ENCODE data around the gene XYLT1. TPM values are rescaled to one million over a fixed set of nuclear protein-coding genes. Genes with fewer than 3 reads are reported as not detected.

XYLT1 gene
- total and polyA plus RNA-seq, 2 of the 13 experiments (the other 11 are each of a cell fraction or from before 2014, with no cell fraction given), result not detected

- no peak overlapping the region for H3K27ac ChIP-seq (ENCODE audit: extremely low read length, insufficient read depth, low read length)
- intact Hi-C loops (cut with micrococcal nuclease; ENCODE audit: unreplicated experiment) (no loop called here), in situ Hi-C loops (cut with HindIII; ENCODE audit: extremely low pct_ligation_motif_present, low pct_unique_long_range_greater_than_20kb) (no loop called here)
- H3K4me2 ChIP-seq (ENCODE audit: low read depth, low read length), result no peak overlapping the region
- no peaks in the 10 kb centered on the region for H4K20me1 ChIP-seq (ENCODE audit: insufficient read depth, low read length)
- H3K9ac ChIP-seq (ENCODE audit: insufficient read depth, low read depth, low read length), result no peak overlapping the region
- no peak for DNase-seq (ENCODE audit: low spot score)
- H3K79me2 ChIP-seq (ENCODE audit: insufficient read depth, low read length), result no peaks in the 10 kb centered on the region
- ChIA-PET CTCF (ENCODE audit: low intra/inter-chr PET ratio, low total read pairs) (no interaction called here), POLR2A (no interaction called here)
- no peak for TF ChIP-seq HHEX (CRISPR knock-in tag; IDR thresholded peaks at IDR 0.05)
- TF ChIP-seq HINFP (CRISPR knock-in tag; IDR thresholded peaks at IDR 0.05; ENCODE audit: low read depth), result no peak
- TF ChIP-seq, protein P1, sequence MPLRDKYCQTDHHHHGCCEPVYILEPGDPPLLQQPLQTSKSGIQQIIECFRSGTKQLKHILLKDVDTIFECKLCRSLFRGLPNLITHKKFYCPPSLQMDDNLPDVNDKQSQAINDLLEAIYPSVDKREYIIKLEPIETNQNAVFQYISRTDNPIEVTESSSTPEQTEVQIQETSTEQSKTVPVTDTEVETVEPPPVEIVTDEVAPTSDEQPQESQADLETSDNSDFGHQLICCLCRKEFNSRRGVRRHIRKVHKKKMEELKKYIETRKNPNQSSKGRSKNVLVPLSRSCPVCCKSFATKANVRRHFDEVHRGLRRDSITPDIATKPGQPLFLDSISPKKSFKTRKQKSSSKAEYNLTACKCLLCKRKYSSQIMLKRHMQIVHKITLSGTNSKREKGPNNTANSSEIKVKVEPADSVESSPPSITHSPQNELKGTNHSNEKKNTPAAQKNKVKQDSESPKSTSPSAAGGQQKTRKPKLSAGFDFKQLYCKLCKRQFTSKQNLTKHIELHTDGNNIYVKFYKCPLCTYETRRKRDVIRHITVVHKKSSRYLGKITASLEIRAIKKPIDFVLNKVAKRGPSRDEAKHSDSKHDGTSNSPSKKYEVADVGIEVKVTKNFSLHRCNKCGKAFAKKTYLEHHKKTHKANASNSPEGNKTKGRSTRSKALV (CRISPR knock-in tag; IDR thresholded peaks at IDR 0.05), result no peak
- no peak for TF ChIP-seq MEIS2 (CRISPR knock-in tag; IDR thresholded peaks at IDR 0.05)
- TF ChIP-seq JUN (CRISPR knock-in tag; IDR thresholded peaks at IDR 0.05), result no peak
- no TSS peak for BruUV-seq (replicated peaks)
- no peak for FAIRE-seq
- no peaks in the 10 kb centered on the region for H3K4me1 ChIP-seq (ENCODE audit: insufficient read depth, low read length)
- H3K27me3 ChIP-seq (ENCODE audit: control insufficient read depth in 1 of 2, insufficient read depth in 2 of 2, low read length in 2 of 2), result peaks cover 7 to 51% of the 10 kb centered on the region in 2 experiments
- H3K4me3 ChIP-seq (replicated peaks in 1 of 3; ENCODE audit: insufficient read depth in 1 of 3, low read depth in 2 of 3, low read length in 3 of 3), result no peak overlapping the region
- H3K9me3 ChIP-seq (ENCODE audit: low read length), result no peaks in the 10 kb centered on the region
- 4% methylated on average over 4 of the region's 4 CpGs for WGBS (ENCODE audit: low lambda C conversion rate)
- no peak for ATAC-seq
- H2AFZ ChIP-seq (ENCODE audit: low read length), result no peak overlapping the region
- no peaks in the 10 kb centered on the region for H3K36me3 ChIP-seq (replicated peaks in 1 of 2; ENCODE audit: control insufficient read depth in 1 of 2, insufficient read depth in 2 of 2, low read length in 2 of 2)
These were observed 83.5 kb downstream of the XYLT1 start for GRCh38 chr16:17387256-17387655.

GRCh38 chr16:17386229-17386628, 84.5 kb downstream of the XYLT1 start:
- intact Hi-C loops (cut with micrococcal nuclease; ENCODE audit: unreplicated experiment), result no loop called here
- H3K9me3 ChIP-seq (ENCODE audit: low read length), result no peaks in the 10 kb centered on the region
- H3K36me3 ChIP-seq (replicated peaks in 1 of 2; ENCODE audit: control insufficient read depth in 1 of 2, insufficient read depth in 2 of 2, low read length in 2 of 2), result no peaks in the 10 kb centered on the region
- no peak overlapping the region for H3K4me2 ChIP-seq (ENCODE audit: low read depth, low read length)
- ChIA-PET CTCF (ENCODE audit: low intra/inter-chr PET ratio, low total read pairs) (no interaction called here), POLR2A (no interaction called here)
- no peaks in the 10 kb centered on the region for H4K20me1 ChIP-seq (ENCODE audit: insufficient read depth, low read length)
- DNase-seq (ENCODE audit: low spot score), result no peak
- H3K27ac ChIP-seq (ENCODE audit: extremely low read length, insufficient read depth, low read length), result no peak overlapping the region
- ATAC-seq, result no peak
- in situ Hi-C loops (cut with HindIII; ENCODE audit: extremely low pct_ligation_motif_present, low pct_unique_long_range_greater_than_20kb), result no loop called here
- H3K79me2 ChIP-seq (ENCODE audit: insufficient read depth, low read length), result no peaks in the 10 kb centered on the region
- no peak overlapping the region for H3K9ac ChIP-seq (ENCODE audit: insufficient read depth, low read depth, low read length)
- H3K27me3 ChIP-seq (ENCODE audit: control insufficient read depth in 1 of 2, insufficient read depth in 2 of 2, low read length in 2 of 2), result peaks cover 7 to 51% of the 10 kb centered on the region in 2 experiments
- H2AFZ ChIP-seq (ENCODE audit: low read length), result no peak overlapping the region
- whole genome bisulfite sequencing (ENCODE audit: low lambda C conversion rate), result 2% methylated on average over 3 of the region's 3 CpGs
- no peak for FAIRE-seq
- H3K4me3 ChIP-seq (replicated peaks in 1 of 3; ENCODE audit: insufficient read depth in 1 of 3, low read depth in 2 of 3, low read length in 3 of 3), result no peak overlapping the region
- BruUV-seq (replicated peaks), result no TSS peak
- H3K4me1 ChIP-seq (ENCODE audit: insufficient read depth, low read length), result no peaks in the 10 kb centered on the region
- TF ChIP-seq SNAI1 (CRISPR knock-in tag; IDR thresholded peaks at IDR 0.05; ENCODE audit: borderline replicate concordance) (no peak), FOSL1 (CRISPR knock-in tag; IDR thresholded peaks at IDR 0.05; ENCODE audit: borderline replicate concordance) (no peak), ARNT (IDR thresholded peaks at IDR 0.05) (no peak), ZNF335 (CRISPR knock-in tag; IDR thresholded peaks at IDR 0.05) (no peak), TFE3 (CRISPR knock-in tag; IDR thresholded peaks at IDR 0.05) (no peak), ARHGAP35 (CRISPR knock-in tag; IDR thresholded peaks at IDR 0.05; ENCODE audit: borderline replicate concordance) (no peak), FOXP1 (IDR thresholded peaks at IDR 0.05) (no peak), FOXP1 (CRISPR knock-in tag; IDR thresholded peaks at IDR 0.05) (no peak), TSC22D2 (CRISPR knock-in tag; IDR thresholded peaks at IDR 0.05; ENCODE audit: borderline replicate concordance) (no peak), ATM (IDR thresholded peaks at IDR 0.05; ENCODE audit: borderline replicate concordance) (no peak), HNRNPLL (IDR thresholded peaks at IDR 0.05; ENCODE audit: low read depth, low read length, poor library complexity, severe bottlenecking) (no peak), PITX1 (CRISPR knock-in tag; IDR thresholded peaks at IDR 0.05) (no peak), RFX3 (CRISPR knock-in tag; IDR thresholded peaks at IDR 0.05) (no peak)

Measured in HepG2 (cell line).